Keratinocyte (primary cell): ENCODE results near the gene TUNAR. TPM values are rescaled to one million over a fixed set of nuclear protein-coding genes. Genes with fewer than 3 reads are reported as not detected.

Experiments used
- DNase-seq: peaks from one replicate; pipeline ENCODE4 v3.0.0-alpha.2; 2011; ENCODE audit warnings: low read depth, missing footprints, low spot score
- FAIRE-seq: peaks from 2 replicates; lab custom pipeline; 2011; peaks lifted over from hg19 to GRCh38; lab: Jason Lieb, UNC
- H2AFZ ChIP-seq: 2 replicates; pipeline ENCODE4 v1.6.0; 2012; ENCODE audit warnings: low read length, control low read depth, inconsistent platforms; ENCODE audit not compliant: control insufficient read depth
- H3K27ac ChIP-seq: 2 replicates; pipeline ENCODE4 v1.5.1; 2011; ENCODE audit warnings: low read length; ENCODE audit not compliant: control insufficient read depth, insufficient read depth
- H3K27me3 ChIP-seq: 3 replicates; pipeline ENCODE4 v1.6.0; 2011; ENCODE audit warnings: low read length; ENCODE audit not compliant: control insufficient read depth, insufficient read depth; ENCODE audit errors: extremely low read depth
- H3K36me3 ChIP-seq, 2 experiments: 2 replicates in 1 of 2; 3 replicates in 1 of 2; pipeline ENCODE4 v1.5.1; 2011; ENCODE audit warnings: low read length in 2 of 2, mild to moderate bottlenecking in 1 of 2; ENCODE audit not compliant: control insufficient read depth in 2 of 2, insufficient read depth in 2 of 2; ENCODE audit errors: extremely low read depth in 1 of 2
- H3K4me1 ChIP-seq: 3 replicates; pipeline ENCODE4 v1.5.1; 2011; ENCODE audit warnings: low read length; ENCODE audit not compliant: control insufficient read depth, insufficient read depth; ENCODE audit errors: extremely low read depth
- H3K4me2 ChIP-seq: 3 replicates; pipeline ENCODE4 v1.6.0; 2011; ENCODE audit warnings: low read depth, low read length; ENCODE audit not compliant: control insufficient read depth, insufficient read depth; ENCODE audit errors: extremely low read depth
- H3K4me3 ChIP-seq, 3 experiments: fragments of 200-600 bp in 1 of 3; sonication (generic) in 1 of 3; 2 replicates in 2 of 3; 3 replicates in 1 of 3; pipeline ENCODE4 v1.5.1; 2011 to 2016; ENCODE audit warnings: low read length in 3 of 3, mild to moderate bottlenecking in 3 of 3, control low read depth in 2 of 3, inconsistent platforms in 1 of 3, low read depth in 1 of 3, mixed read lengths in 1 of 3, mixed run types in 1 of 3, moderate library complexity in 1 of 3; ENCODE audit not compliant: control insufficient read depth in 2 of 3, insufficient read depth in 2 of 3; ENCODE audit errors: extremely low read depth in 1 of 3
- H3K79me2 ChIP-seq: 2 replicates; pipeline ENCODE4 v1.6.0; 2012; ENCODE audit warnings: low read length; ENCODE audit not compliant: control insufficient read depth, insufficient read depth
- H3K9ac ChIP-seq: 3 replicates; pipeline ENCODE4 v1.6.0; 2011; ENCODE audit warnings: low read length; ENCODE audit not compliant: control insufficient read depth, insufficient read depth; ENCODE audit errors: extremely low read depth
- H3K9me1 ChIP-seq: 3 replicates; pipeline ENCODE4 v1.6.0; 2011; ENCODE audit warnings: low read length; ENCODE audit not compliant: control insufficient read depth, insufficient read depth; ENCODE audit errors: extremely low read depth
- H3K9me3 ChIP-seq: 2 replicates; pipeline ENCODE4 v1.5.1; 2012; ENCODE audit warnings: low read depth, low read length; ENCODE audit not compliant: control insufficient read depth
- H4K20me1 ChIP-seq: 3 replicates; pipeline ENCODE4 v1.6.0; 2011; ENCODE audit warnings: low read length; ENCODE audit not compliant: control insufficient read depth, insufficient read depth; ENCODE audit errors: extremely low read depth
- CTCF ChIP-seq, 3 experiments: IDR thresholded peaks in 1 of 3; conservative IDR thresholded peaks in 1 of 3; optimal IDR thresholded peaks in 1 of 3; 2 replicates in 2 of 3; 3 replicates in 1 of 3; pipeline versions ENCODE3 to v1.5.1; 2011; ENCODE audit warnings: low read length in 3 of 3, mild to moderate bottlenecking in 3 of 3, moderate library complexity in 2 of 3, control low read depth in 1 of 3, inconsistent platforms in 1 of 3; ENCODE audit not compliant: insufficient read depth in 2 of 3; ENCODE audit errors: extremely low read depth in 1 of 3
- EZH2 ChIP-seq: IDR thresholded peaks from one replicate; pipeline ENCODE4 v1.6.1; 2012; ENCODE audit warnings: inconsistent platforms, mild to moderate bottlenecking, low read length, moderate library complexity
- dilution Hi-C: fragments of 300-500 bp; cut with MboI; formaldehyde crosslinking; loops from one replicate; pipeline ENCODE4 v1.7.0; 2020; ENCODE audit warnings: low sequenced_read_pairs; ENCODE audit not compliant: extremely low pct_ligation_motif_present
- polyA plus RNA-seq, 5 experiments: library from polyadenylated mRNA; depleted of rRNA in 3 of 5; stranded (reverse) in 3 of 5; stranded (forward) in 1 of 5; unstranded in 1 of 5; fragments of >200 nt; gene quantifications; 1 replicate in 1 of 5; 2 replicates in 3 of 5; 3 replicates in 1 of 5; pipeline versions ENCODE4 v1.2.1 to v1.2.3, GENCODE V29; 2011 to 2012; ENCODE audit warnings: missing spikeins in 2 of 5, low read depth in 1 of 5, low replicate concordance in 1 of 5

TUNAR gene
- polyA plus RNA-seq, 1 donor (not counting 4 experiments of a cell fraction or from before 2014, with no cell fraction given), result not detected

DNA sequence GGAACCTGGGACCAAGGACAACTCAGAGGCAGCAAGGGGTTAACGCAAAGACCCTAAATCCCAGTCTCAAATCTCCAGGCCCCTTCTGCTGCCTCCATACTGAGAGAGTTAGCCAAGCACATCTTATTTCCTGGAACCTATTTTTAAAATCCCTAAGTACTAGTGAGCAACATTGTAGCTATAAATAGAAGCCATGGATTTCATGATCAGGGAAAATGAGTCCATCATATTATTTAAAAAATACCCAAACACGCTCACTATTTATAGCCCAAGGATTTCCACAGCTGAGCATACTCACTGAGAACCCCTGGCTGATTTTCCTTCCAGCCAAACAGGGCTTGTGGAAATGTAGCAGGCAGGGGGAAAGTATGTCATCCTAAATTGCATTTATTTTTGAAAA is 19.4 kb upstream of the TUNAR start:
- Histone ChIP-seq H3K9me3 (no peaks in the 10 kb centered on the region), H3K27me3 (no peaks in the 10 kb centered on the region), H3K79me2 (no peaks in the 10 kb centered on the region), H4K20me1 (no peaks in the 10 kb centered on the region), H3K27ac (no peak overlapping the region), H2AFZ (no peak overlapping the region), H3K9ac (no peak overlapping the region), H3K4me2 (no peak overlapping the region), H3K4me3 (no peak overlapping the region), H3K4me1 (no peaks in the 10 kb centered on the region), H3K9me1 (no peaks in the 10 kb centered on the region), H3K36me3 (no peaks in the 10 kb centered on the region)
- FAIRE-seq (no peak), DNase-seq (no peak)
- TF ChIP-seq CTCF (optimal IDR thresholded peaks at IDR 0.05 in 1 of 3, IDR thresholded peaks at IDR 0.05 in 1 of 3, conservative IDR thresholded peaks at IDR 0.05 in 1 of 3; ENCODE audit: extremely low read depth in 1 of 3, insufficient read depth in 2 of 3, low read length in 3 of 3) (no peak), EZH2 (no peak)
- dilution Hi-C loops, result no loop called here

DNA sequence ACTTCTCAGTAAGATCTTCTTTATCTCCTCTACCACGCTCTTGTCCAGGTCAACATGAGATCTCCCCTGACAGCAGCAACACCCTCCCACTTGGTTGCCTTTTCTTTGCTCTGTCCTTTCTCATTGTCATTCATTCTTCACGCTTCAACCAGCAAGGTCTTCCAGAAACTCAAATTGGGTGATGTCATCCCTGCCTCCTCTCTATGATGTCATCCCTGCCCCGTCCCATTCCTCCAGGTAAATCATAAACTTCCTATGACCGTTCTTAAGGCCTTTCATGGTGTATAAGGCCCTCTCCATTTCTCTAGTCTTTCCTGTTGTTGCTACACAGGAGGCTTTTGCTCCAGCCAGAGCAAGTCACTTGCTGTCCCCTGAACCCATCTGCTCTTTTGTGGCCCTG is 17.7 kb upstream of the TUNAR start:
- Histone ChIP-seq H3K4me3 (no peak overlapping the region), H3K9ac (no peak overlapping the region), H2AFZ (no peak overlapping the region), H3K27ac (no peak overlapping the region), H3K36me3 (no peaks in the 10 kb centered on the region), H3K27me3 (no peaks in the 10 kb centered on the region), H3K4me1 (no peaks in the 10 kb centered on the region), H4K20me1 (no peaks in the 10 kb centered on the region), H3K9me3 (no peaks in the 10 kb centered on the region), H3K9me1 (no peaks in the 10 kb centered on the region), H3K4me2 (no peak overlapping the region), H3K79me2 (no peaks in the 10 kb centered on the region)
- FAIRE-seq, result no peak
- dilution Hi-C loops, result no loop called here
- TF ChIP-seq CTCF (optimal IDR thresholded peaks at IDR 0.05 in 1 of 3, IDR thresholded peaks at IDR 0.05 in 1 of 3, conservative IDR thresholded peaks at IDR 0.05 in 1 of 3; ENCODE audit: extremely low read depth in 1 of 3, insufficient read depth in 2 of 3, low read length in 3 of 3) (no peak), EZH2 (no peak)
- no peak for DNase-seq
